HG03342 (cell line): Measurements from ENCODE around the gene RTP1.
"Not testable (repeated sequence)": the region's sequence is repeated elsewhere in the genome, so short reads cannot be mapped to it uniquely, and the experiment has no call there.

Experiments used
- ATAC-seq: cut with Tn5 transposase; IDR thresholded peaks from one replicate; pipeline ENCODE4 v1.9.1; 2021; ENCODE audit warnings: mild to moderate bottlenecking, moderate library complexity; ENCODE audit not compliant: unreplicated experiment

Gene RTP1

GRCh38 chr3:187197335-187197649 lies at the start of gene RTP1:
TSS of gene RTP1 (plus strand) at chr3:187197486. CDS start at chr3:187197516, 30 bp downstream.
- no peak for ATAC-seq

- no peak for ATAC-seq
Observed at GRCh38 chr3:187150186-187150585, 47.1 kb upstream of the RTP1 start.

GRCh38 chr3:187150599-187150998 lies 46.7 kb upstream of the RTP1 start:
- ATAC-seq = no peak

GRCh38 chr3:187161556-187161955 lies 35.7 kb upstream of the RTP1 start:
- ATAC-seq = no peak

GRCh38 chr3:187162265-187162953 lies 34.9 kb upstream of the RTP1 start:
- ATAC-seq = no peak

GRCh38 chr3:187165144-187165543 lies 32.1 kb upstream of the RTP1 start:
- no peak for ATAC-seq

- ATAC-seq = no peak
Observed at GRCh38 chr3:187166750-187167149, 30.5 kb upstream of the RTP1 start.

GRCh38 chr3:187167777-187168176 lies 29.5 kb upstream of the RTP1 start:
- no peak for ATAC-seq

GRCh38 chr3:187169231-187169960 lies 27.9 kb upstream of the RTP1 start:
- ATAC-seq = no peak

- ATAC-seq = not testable (repeated sequence)
Observed at GRCh38 chr3:187170911-187171310, 26.4 kb upstream of the RTP1 start.

GRCh38 chr3:187172929-187173328 lies 24.4 kb upstream of the RTP1 start:
- ATAC-seq = no peak

GRCh38 chr3:187181454-187182170 lies 15.7 kb upstream of the RTP1 start:
- no peak for ATAC-seq

GRCh38 chr3:187183210-187183862 lies 13.9 kb upstream of the RTP1 start:
- no peak for ATAC-seq

GRCh38 chr3:187183903-187184302 lies 13.4 kb upstream of the RTP1 start:
- ATAC-seq = no peak

- ATAC-seq = no peak
Observed at GRCh38 chr3:187185759-187186158, 11.5 kb upstream of the RTP1 start.

GRCh38 chr3:187186375-187186774 lies 10.9 kb upstream of the RTP1 start:
- no peak for ATAC-seq

GRCh38 chr3:187186801-187187421 lies 10.4 kb upstream of the RTP1 start:
- ATAC-seq = no peak

- ATAC-seq = no peak
Observed at GRCh38 chr3:187188931-187189330, 8.4 kb upstream of the RTP1 start.

- no peak for ATAC-seq
Observed at GRCh38 chr3:187191271-187191670, 6.0 kb upstream of the RTP1 start.

GRCh38 chr3:187193181-187193580 lies 4.1 kb upstream of the RTP1 start:
- ATAC-seq = no peak
